Ishikawa (cell line): Measurements from ENCODE around the gene CRY1.

Experiments used
- EP300 ChIP-seq: IDR thresholded peaks from 2 replicates; pipeline ENCODE4 v1.6.1; 2012; ENCODE audit warnings: borderline replicate concordance
- MAX ChIP-seq: IDR thresholded peaks from 2 replicates; pipeline ENCODE4 v1.6.1; 2012
- NFIC ChIP-seq: IDR thresholded peaks from 2 replicates; pipeline ENCODE4 v1.6.1; 2012
- RAD21 ChIP-seq: IDR thresholded peaks from 2 replicates; pipeline ENCODE4 v1.6.1; 2012; ENCODE audit warnings: low read depth
- REST ChIP-seq: IDR thresholded peaks from 2 replicates; pipeline ENCODE4 v1.6.1; 2012; ENCODE audit warnings: low read depth, mild to moderate bottlenecking
- TAF1 ChIP-seq: IDR thresholded peaks from 2 replicates; pipeline ENCODE4 v1.6.1; 2012; ENCODE audit warnings: low read depth, mild to moderate bottlenecking
- USF1 ChIP-seq: IDR thresholded peaks from 2 replicates; pipeline ENCODE4 v1.6.1; 2012
- YY1 ChIP-seq: IDR thresholded peaks from 2 replicates; pipeline ENCODE4 v1.6.1; 2012; ENCODE audit warnings: low read depth

- no peak for TF ChIP-seq REST
- TF ChIP-seq MAX: no peak
- TF ChIP-seq USF1: no peak
- TF ChIP-seq YY1: no peak
- TF ChIP-seq NFIC: no peak
- TF ChIP-seq TAF1: no peak
- TF ChIP-seq RAD21: no peak
- TF ChIP-seq EP300: no peak
Measured at GRCh38 chr12:107088912-107089311, 4.4 kb downstream of the CRY1 start.
